Hepatocyte (in vitro differentiated cells): ENCODE data around the gene LARP4B. TPM values are rescaled to one million over a fixed set of nuclear protein-coding genes. Genes with fewer than 3 reads are reported as not detected.

Experiments used
- DNase-seq: peaks from one replicate; pipeline ENCODE4 v3.0.0-alpha.2; 2016; ENCODE audit warnings: low spot score
- H2AFZ ChIP-seq: fragments of 200-600 bp; sonication (generic); 2 replicates; pipeline ENCODE4 v1.6.0; 2016; ENCODE audit warnings: antibody characterized with exemption, mild to moderate bottlenecking
- H3K27ac ChIP-seq: fragments of 200-600 bp; sonication (generic); 2 replicates; pipeline ENCODE4 v1.5.1; 2016; ENCODE audit warnings: mild to moderate bottlenecking
- H3K27me3 ChIP-seq: fragments of 200-600 bp; sonication (generic); 2 replicates; pipeline ENCODE4 v1.6.1; 2016
- H3K36me3 ChIP-seq: fragments of 200-600 bp; sonication (generic); replicated peaks from 2 replicates; pipeline ENCODE4 v1.5.1; 2016; ENCODE audit warnings: low read depth; ENCODE audit not compliant: insufficient read depth
- H3K4me1 ChIP-seq: fragments of 200-600 bp; sonication (generic); 2 replicates; pipeline ENCODE4 v1.5.1; 2016; ENCODE audit warnings: mild to moderate bottlenecking, moderate library complexity; ENCODE audit not compliant: insufficient read depth
- H3K4me2 ChIP-seq: fragments of 200-600 bp; sonication (generic); 2 replicates; pipeline ENCODE4 v1.6.0; 2016
- H3K4me3 ChIP-seq: fragments of 200-600 bp; sonication (generic); 2 replicates; pipeline ENCODE4 v1.5.1; 2016; ENCODE audit warnings: mild to moderate bottlenecking
- H3K79me2 ChIP-seq: fragments of 200-600 bp; sonication (generic); 2 replicates; pipeline ENCODE4 v1.6.0; 2017; ENCODE audit warnings: mild to moderate bottlenecking
- H3K9me2 ChIP-seq: fragments of 200-600 bp; sonication (generic); replicated peaks from 2 replicates; pipeline ENCODE4 v1.6.0; 2017; ENCODE audit warnings: mild to moderate bottlenecking; ENCODE audit not compliant: insufficient read depth
- H3K9me3 ChIP-seq: fragments of 200-600 bp; sonication (generic); 2 replicates; pipeline ENCODE4 v1.5.1; 2016; ENCODE audit warnings: low read depth, mild to moderate bottlenecking
- H4K20me1 ChIP-seq: fragments of 200-600 bp; sonication (generic); 2 replicates; pipeline ENCODE4 v1.6.0; 2016; ENCODE audit warnings: mild to moderate bottlenecking; ENCODE audit not compliant: insufficient read depth, poor library complexity, severe bottlenecking
- CTCF ChIP-seq: fragments of 200-600 bp; sonication (generic); IDR thresholded peaks from 2 replicates; pipeline ENCODE4 v1.5.1; 2016; ENCODE audit warnings: antibody characterized with exemption, mild to moderate bottlenecking; ENCODE audit not compliant: poor library complexity
- EZH2 ChIP-seq: fragments of 200-600 bp; sonication (generic); IDR thresholded peaks from 2 replicates; pipeline ENCODE4 v1.6.1; 2016; ENCODE audit warnings: antibody characterized with exemption, mild to moderate bottlenecking, borderline replicate concordance
- EZH2phosphoT487 ChIP-seq: fragments of 200-600 bp; sonication (generic); IDR thresholded peaks from one replicate; pipeline ENCODE4 v1.6.1; 2018; ENCODE audit warnings: antibody characterized with exemption, mild to moderate bottlenecking, low read depth, moderate library complexity; ENCODE audit not compliant: unreplicated experiment, severe bottlenecking
- WGBS: methylation state at CpG from one replicate; pipeline ENCODE4 v1.1.6; 2016; ENCODE audit warnings: low lambda C conversion rate; ENCODE audit errors: missing lambda C conversion rate; 5-methylcytosine and 5-hydroxymethylcytosine counted together
- polyA plus RNA-seq: library from polyadenylated mRNA; unstranded; fragments of >200 nt; fragmentation: Nextera tagmentation; extraction: Ambion mirVana; gene quantifications from 2 replicates; pipeline ENCODE4 v1.2.1, GENCODE V29; 2016
- total RNA-seq: library from RNA; depleted of rRNA; stranded (reverse); fragments of >200 nt; gene quantifications from 2 replicates; pipeline ENCODE4 v1.2.3, GENCODE V29; 2014

LARP4B gene
- total and polyA plus RNA-seq, 2 experiments from 2014 or later: 28.4 to 43.4 TPM

DNA sequence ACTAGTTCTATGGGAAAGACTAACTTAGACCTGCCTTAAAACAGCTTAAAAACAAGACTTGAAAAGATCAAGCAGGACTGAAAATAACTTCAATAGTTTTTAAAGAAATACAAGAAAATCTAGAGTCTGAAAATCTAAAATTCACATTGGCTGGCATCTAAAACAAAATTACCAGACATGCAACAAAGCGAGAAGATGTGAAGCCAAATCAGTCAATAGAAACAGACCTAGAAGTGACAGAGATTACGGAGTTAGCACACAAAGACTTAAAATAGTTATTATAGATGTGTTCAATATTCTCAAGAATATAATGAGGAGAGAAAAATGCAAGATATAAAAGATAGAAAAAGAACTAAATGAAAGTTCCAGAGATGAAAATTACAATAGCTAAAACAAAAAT, 163.7 kb downstream of the LARP4B start:
- H4K20me1 ChIP-seq: no peaks in the 10 kb centered on the region
- no peaks in the 10 kb centered on the region for H3K79me2 ChIP-seq
- no peak overlapping the region for H3K4me3 ChIP-seq
- no peaks in the 10 kb centered on the region for H3K9me3 ChIP-seq
- H2AFZ ChIP-seq: no peak overlapping the region
- H3K4me1 ChIP-seq: no peaks in the 10 kb centered on the region
- no peak for DNase-seq
- H3K4me2 ChIP-seq: no peak overlapping the region
- H3K27me3 ChIP-seq: no peaks in the 10 kb centered on the region
- no peaks in the 10 kb centered on the region for H3K36me3 ChIP-seq
- 92% methylated on average over 2 of the region's 2 CpGs for WGBS
- TF ChIP-seq CTCF (no peak), EZH2phosphoT487 (no peak), EZH2 (no peak)
- no peaks in the 10 kb centered on the region for H3K9me2 ChIP-seq
- no peak overlapping the region for H3K27ac ChIP-seq

- Histone ChIP-seq H3K36me3 (no peaks in the 10 kb centered on the region), H3K4me1 (no peaks in the 10 kb centered on the region), H3K4me2 (no peak overlapping the region), H3K27ac (no peak overlapping the region), H2AFZ (no peak overlapping the region), H4K20me1 (no peaks in the 10 kb centered on the region), H3K4me3 (no peak overlapping the region), H3K9me2 (no peaks in the 10 kb centered on the region), H3K9me3 (no peaks in the 10 kb centered on the region), H3K79me2 (no peaks in the 10 kb centered on the region), H3K27me3 (no peaks in the 10 kb centered on the region)
- DNase-seq: no peak
- TF ChIP-seq EZH2: no peak
- no peak for TF ChIP-seq CTCF
- TF ChIP-seq EZH2phosphoT487: no peak
- 93% methylated on average over 1 of the region's 1 CpG for WGBS
Observed at GRCh38 chr10:767211-767610, 164.3 kb downstream of the LARP4B start.

- Histone ChIP-seq H3K79me2 (no peaks in the 10 kb centered on the region), H3K4me1 (no peaks in the 10 kb centered on the region), H2AFZ (no peak overlapping the region), H3K4me2 (no peak overlapping the region), H3K9me2 (no peaks in the 10 kb centered on the region), H3K27me3 (no peaks in the 10 kb centered on the region), H3K9me3 (no peaks in the 10 kb centered on the region), H3K27ac (no peak overlapping the region), H4K20me1 (no peaks in the 10 kb centered on the region), H3K4me3 (no peak overlapping the region), H3K36me3 (no peaks in the 10 kb centered on the region)
- DNase-seq: no peak
- no peak for TF ChIP-seq EZH2phosphoT487
- no peak for TF ChIP-seq CTCF
- no peak for TF ChIP-seq EZH2
Observed at GRCh38 chr10:761376-761775, 170.1 kb downstream of the LARP4B start.

DNA sequence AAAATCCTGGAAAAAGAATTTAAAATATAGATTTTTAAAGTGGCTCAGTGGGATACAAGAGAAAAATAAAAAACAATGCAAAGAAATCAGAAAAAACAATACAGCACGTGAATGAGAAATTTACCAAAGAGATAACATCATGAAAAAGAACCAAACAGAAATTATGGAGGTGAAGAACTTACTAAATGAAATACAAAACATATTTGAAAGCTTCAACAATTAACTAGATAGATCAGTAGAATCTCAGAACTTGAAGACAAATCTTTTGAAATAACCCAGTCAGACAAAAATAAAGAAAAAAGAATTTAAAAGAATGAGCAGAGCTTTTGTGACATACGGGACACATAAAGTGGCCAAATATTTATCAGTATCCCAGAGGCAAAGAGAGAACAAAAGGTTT, 170.9 kb downstream of the LARP4B start:
- Histone ChIP-seq H3K4me1 (no peaks in the 10 kb centered on the region), H3K9me3 (no peaks in the 10 kb centered on the region), H3K36me3 (no peaks in the 10 kb centered on the region), H3K27me3 (no peaks in the 10 kb centered on the region), H3K79me2 (no peaks in the 10 kb centered on the region), H2AFZ (no peak overlapping the region), H4K20me1 (no peaks in the 10 kb centered on the region), H3K4me2 (no peak overlapping the region), H3K9me2 (no peaks in the 10 kb centered on the region), H3K27ac (no peak overlapping the region), H3K4me3 (no peak overlapping the region)
- no peak for DNase-seq
- WGBS: 96% methylated on average over 2 of the region's 2 CpGs
- TF ChIP-seq EZH2: no peak
- TF ChIP-seq CTCF: no peak
- no peak for TF ChIP-seq EZH2phosphoT487
